Medulla oblongata (tissue), 1 donor: ENCODE data around the gene TNNC1.

ENCODE experiments used
- DNase-seq: peaks from one replicate; pipeline ENCODE4 v3.0.0-alpha.2; 2015; ENCODE audit errors: extremely low spot score

TNNC1 gene

DNA sequence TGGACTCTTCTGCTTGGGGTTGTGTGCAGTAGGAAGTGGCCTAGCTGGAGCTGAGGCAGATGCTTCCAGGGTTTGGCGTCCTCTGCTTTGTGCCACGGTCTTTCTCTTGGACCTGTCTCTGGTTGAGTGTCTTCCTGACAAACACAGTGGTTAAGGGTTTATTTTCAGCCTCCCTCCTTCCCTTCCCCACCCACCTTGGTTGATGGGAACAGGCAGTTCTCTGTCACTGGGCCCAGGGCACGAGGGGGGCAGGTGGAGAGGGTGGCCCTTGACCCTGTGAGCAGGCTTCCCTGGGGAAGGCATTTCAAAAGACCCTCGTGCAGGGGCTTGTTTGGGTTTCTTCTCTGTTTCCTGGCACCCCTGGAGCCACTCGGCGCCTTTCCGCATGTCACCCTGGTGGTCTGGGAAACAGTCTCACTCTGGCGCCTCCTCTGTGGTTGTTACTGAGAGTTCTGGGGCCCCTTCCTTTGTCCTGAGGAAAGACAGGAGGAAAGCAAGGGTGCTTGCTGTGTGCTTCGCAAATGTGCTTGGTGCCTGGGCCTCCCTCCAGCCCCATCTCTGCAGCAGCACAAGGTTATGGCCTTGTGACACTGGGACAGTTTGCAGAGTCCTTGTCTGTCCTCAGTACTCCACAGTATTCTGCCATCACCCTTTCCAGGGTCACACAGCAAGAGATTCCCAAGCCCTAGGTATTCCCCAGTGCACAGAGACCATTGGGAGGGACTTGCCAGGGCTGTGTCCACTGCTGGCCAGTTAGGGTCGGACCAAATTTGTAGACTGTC is 31.0 kb upstream of the TNNC1 start:
- no peak for DNase-seq

- DNase-seq = peak; percentile 56
Observed at GRCh38 chr3:52483577-52484381, 29.9 kb upstream of the TNNC1 start.

DNA sequence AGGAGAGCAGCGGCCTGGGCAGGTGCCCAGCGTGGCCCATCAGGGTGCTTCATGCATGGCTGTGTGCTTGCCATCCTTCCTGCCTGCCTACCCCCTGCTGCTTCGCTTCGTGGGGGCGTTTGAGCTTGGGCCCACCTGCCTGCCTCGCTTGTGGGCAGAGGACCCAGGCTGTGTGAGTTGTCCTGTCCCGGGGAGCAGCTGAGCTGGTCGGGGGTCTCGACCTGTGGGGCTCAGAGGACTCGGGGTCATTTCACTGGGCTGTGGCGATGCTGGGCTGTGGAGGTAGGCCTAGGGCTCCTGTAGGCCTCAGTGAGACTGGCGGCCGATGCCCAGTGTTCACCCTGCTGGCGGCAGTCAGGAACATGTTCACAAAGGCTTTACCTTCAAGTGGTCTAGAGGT is 29.2 kb upstream of the TNNC1 start:
- DNase-seq = no peak

GRCh38 chr3:52481819-52482521 is 28.1 kb upstream of the TNNC1 start:
- DNase-seq = no peak

DNA sequence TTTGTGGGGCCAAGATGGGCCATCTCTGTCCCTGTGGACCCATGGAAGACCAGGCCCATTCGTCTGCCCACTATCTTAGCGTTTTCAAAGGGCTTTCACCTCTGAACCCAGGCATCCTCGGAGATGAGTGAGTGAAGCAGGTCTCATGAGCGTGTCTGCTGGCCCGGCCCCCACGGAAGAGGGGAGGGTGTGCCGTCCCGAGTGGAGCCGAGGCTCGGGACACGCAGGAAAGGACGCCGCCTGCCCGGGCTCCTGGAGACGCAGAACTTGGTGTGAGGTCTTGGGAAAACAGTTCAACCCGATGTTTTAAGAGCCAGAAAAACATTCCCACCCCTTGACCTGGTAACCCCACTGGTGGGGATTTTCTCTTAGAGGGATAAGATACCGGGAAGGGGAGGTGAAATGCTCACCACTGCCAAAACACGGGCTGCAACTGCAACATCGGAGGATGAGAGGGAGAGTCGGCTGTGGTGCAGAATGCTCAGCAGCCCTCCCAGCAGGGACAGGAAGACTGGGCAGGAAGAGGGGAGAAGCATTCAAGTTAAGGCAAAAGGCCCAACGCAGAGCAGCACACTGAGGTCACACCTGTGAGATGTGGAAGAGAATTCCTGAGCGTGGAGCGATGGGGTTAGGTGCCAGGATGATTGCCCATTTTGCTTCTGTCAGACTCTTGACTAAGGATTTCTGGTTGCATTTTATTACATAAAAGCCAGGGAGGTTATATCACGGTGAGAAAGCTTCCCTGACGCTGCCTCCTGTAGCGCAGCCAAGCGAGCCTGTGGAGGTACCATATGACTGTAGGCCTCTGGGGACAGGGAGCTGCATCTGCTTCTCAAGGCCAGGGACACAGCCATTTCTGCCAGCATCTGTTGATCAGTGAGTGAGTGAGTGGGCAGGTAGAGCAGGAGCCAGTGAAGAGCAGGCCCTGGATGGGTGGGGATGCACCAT is 27.2 kb upstream of the TNNC1 start:
- DNase-seq = no peak

DNA sequence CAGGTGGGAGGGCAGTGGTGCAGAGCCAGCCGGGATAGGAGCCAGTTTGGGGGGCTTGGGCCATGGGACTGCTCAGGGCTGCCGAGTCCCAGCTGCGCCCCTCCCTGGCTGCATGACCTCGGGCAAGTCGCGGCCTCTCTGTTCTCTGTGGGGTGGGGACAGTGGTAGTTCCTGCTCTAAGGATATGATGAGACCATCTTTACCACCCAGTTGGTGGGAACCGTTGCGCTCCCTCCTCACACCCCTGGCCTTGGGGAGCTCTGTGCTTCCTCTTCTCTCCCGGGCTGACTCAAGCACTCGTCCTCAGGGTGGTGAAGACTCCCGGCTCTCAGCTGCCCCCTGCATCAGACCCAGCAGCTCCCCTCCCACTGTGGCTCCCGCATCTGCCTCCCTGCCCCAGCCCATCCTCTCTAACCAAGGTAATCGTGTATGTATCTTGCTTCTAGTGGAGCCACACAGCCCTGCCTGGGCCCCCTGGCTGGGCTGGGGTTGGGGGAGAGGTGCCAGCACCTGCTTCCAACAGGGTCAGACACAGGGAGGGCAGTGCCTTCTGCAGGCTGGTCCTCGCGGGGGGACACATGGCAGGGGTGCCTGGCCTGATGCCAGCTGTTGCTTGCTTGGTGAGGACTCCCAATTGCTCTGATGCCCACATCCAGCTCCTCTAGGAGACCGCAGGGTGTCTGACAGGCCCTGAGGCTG is 26.2 kb upstream of the TNNC1 start:
- no peak for DNase-seq

DNA sequence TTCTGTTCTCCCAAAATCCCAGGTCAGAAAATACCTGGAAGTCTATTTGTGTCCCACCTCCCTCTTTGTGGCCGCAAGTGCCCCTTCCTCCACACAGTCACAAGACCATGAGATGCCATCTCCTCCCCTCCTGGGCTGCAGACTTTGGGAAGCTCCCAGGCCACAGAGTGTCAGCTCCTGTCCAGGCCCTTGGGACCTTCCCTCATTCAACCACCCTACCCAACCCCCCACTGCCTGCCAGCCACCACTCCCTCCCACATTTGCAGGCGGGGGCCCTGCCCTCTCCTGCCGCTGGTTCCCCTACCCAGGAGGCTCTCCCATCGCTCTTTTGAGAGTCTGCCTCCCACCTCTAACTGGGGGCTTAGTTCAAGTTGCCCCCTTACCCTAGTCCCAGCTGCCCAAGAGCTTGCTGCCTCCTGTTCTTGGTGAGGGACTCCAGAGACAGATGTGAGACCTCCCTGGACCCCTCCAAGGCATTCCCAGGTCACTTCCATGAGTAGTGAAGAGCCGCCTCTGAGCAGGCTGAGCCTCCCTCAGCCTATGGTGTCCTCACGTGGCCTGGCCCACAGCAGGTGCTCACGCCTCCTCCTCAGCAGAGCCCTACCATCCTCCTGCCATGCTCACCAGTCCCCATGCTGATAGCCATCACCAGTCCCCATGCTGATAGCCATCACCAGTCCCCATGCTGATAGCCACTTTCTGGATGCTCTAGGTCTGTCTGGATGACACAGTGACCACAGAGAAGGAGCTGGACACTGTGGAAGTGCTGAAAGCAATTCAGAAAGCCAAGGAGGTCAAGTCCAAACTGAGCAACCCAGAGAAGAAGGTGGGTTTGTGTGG is 25.4 kb upstream of the TNNC1 start:
- DNase-seq = no peak

- no peak for DNase-seq
Observed at GRCh38 chr3:52477796-52478095, 23.9 kb upstream of the TNNC1 start.

DNA sequence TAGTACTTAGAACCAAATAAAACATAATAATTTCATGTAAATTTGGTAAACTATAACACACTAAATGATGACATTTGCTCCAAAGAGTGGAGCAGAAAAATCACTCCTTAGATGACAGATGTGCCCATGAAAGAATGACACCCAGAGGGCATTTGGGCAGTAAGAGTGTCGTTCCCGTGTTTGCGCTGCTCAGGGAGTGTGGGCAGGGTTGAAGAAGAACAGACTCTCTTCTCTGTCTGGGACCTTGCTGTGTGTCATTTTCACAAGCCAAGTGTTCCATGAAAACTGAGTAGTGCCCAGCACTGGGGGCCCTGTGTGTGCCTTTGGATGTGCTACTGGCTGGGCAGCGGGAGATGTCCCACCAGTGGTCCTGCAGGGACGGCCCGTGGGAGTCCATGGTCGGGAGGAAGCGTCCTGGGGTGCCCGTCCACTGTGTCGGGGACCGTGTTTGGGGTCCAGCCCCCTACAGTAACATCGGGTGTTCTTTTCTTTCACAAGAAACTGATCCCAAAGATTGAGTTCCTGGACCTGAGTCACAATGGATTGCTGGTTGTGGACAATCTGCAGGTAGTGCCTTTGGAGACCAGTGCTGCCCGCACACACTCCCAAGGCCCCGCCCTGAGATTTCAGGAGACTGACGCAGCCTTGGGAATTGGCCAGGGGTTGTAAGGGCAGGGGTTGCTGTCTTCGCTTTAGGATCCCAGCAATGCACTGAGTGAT is 23.4 kb upstream of the TNNC1 start:
- no peak for DNase-seq

GRCh38 chr3:52473026-52473425 is 19.2 kb upstream of the TNNC1 start:
- DNase-seq = no peak

GRCh38 chr3:52472239-52473000 is 18.6 kb upstream of the TNNC1 start:
- no peak for DNase-seq

- peak; percentile 78 for DNase-seq
Observed at GRCh38 chr3:52471371-52472238, 17.8 kb upstream of the TNNC1 start.

GRCh38 chr3:52470920-52471319 is 17.1 kb upstream of the TNNC1 start:
- no peak for DNase-seq

DNA sequence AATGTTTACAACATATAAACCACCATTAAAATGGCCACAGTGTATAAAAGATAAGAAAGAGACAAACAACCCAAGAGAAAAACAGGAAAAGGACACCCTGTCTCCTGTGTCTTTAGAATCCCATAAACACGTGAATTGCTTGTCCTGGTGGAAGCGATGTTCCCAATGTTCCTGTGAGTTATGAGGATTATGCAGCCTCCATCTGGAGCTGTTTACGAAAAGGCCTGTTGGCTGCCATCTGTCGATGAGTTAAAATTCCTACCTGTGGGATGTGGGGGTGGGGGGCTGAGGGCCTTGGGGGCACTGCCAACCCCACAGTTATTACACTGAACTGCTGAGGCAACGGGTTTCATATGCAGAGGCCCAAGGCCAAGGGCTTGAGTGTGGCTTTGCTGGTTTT is 15.2 kb upstream of the TNNC1 start:
- no peak for DNase-seq

- no peak for DNase-seq
Observed at GRCh38 chr3:52468336-52468735, 14.5 kb upstream of the TNNC1 start.

DNA sequence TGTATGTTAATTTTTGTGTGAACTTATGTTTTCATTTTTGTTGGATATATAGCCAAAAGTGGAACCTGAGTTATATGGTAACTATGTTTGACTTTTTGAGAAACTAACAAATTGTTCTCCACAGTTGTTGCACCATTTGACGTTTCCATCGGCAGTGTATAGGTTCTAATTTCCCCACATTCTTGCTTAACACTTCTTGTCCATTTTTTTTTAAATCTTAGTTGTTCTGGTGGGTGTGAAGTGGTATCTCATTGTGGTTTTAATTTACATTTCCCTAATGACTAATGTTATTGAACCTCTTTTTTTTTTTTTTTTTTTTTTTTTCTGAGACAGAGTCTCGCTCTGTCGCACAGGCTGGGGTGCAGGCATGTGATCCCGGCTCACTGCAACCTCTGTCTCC is 9.6 kb upstream of the TNNC1 start:
- DNase-seq = no peak

DNA sequence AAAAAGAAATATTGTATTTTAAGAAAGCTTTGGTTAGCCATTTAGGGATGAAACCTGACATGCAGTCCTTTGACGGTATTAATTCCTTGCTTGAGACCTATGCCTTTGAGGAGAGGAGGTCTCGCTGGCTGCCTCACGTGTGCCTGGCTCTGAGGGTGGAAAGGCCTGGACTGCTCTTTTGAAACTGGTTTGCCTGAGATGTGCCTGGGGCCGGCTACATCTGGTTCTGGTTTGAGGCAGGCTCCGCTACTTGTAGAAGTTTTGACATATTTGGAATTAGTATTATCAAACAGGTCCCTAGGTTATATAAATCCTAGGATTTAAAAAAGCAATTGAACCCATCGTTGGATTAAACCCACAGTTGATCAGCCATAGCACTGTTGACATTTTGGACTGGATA is 8.0 kb upstream of the TNNC1 start:
- DNase-seq = no peak
